HepG2 (cell line): Measurements from ENCODE around the gene SART1. TPM values are rescaled to one million over a fixed set of nuclear protein-coding genes. Genes with fewer than 3 reads are reported as not detected.

Source experiments
- AGO1 ChIP-seq: fragments of 200-400 bp; formaldehyde crosslinking; IDR thresholded peaks from 2 replicates; pipeline ENCODE4 v1.6.1; 2017; ENCODE audit warnings: mild to moderate bottlenecking, low read depth, low read length, moderate library complexity; ENCODE audit not compliant: poor library complexity, severe bottlenecking
- ELF4 ChIP-seq: sonication (generic); formaldehyde crosslinking; IDR thresholded peaks from 2 replicates; pipeline ENCODE4 v1.5.0; 2020; ENCODE audit warnings: missing genetic modification reagents, mild to moderate bottlenecking, moderate library complexity, borderline replicate concordance
- FOXA3 ChIP-seq: IDR thresholded peaks from 2 replicates; pipeline ENCODE4 v1.6.1; 2016; ENCODE audit warnings: missing genetic modification reagents, missing compliant biosample characterization
- FOXM1 ChIP-seq: sonication (generic); formaldehyde crosslinking; IDR thresholded peaks from 2 replicates; pipeline ENCODE4 v1.5.0; 2020; ENCODE audit warnings: missing genetic modification reagents
- FUBP1 ChIP-seq: sonication (generic); formaldehyde crosslinking; IDR thresholded peaks from 2 replicates; pipeline ENCODE4 v1.5.1; 2020; ENCODE audit warnings: missing genetic modification reagents, mild to moderate bottlenecking, borderline replicate concordance
- HBP1 ChIP-seq: IDR thresholded peaks from 2 replicates; pipeline ENCODE4 v1.6.1; 2016; ENCODE audit warnings: low read depth, control low read depth
- NBN ChIP-seq: fragments of 450-650 bp; conservative IDR thresholded peaks from 2 replicates; pipeline ENCODE4 v1.6.1; 2017
- NFE2 ChIP-seq: sonication (generic); formaldehyde crosslinking; IDR thresholded peaks from 2 replicates; pipeline ENCODE4 v1.4.0; 2020; ENCODE audit warnings: missing genetic modification reagents
- PBX2 ChIP-seq: IDR thresholded peaks from 2 replicates; pipeline ENCODE4 v1.6.1; 2016; ENCODE audit warnings: control low read depth
- RFX1 ChIP-seq: fragments of 450-650 bp; IDR thresholded peaks from 2 replicates; pipeline ENCODE4 v1.6.1; 2017
- SAFB2 ChIP-seq: sonication (generic); formaldehyde crosslinking; IDR thresholded peaks from 2 replicates; pipeline ENCODE4 v1.5.1; 2020; ENCODE audit warnings: missing genetic modification reagents, low read depth, mild to moderate bottlenecking, borderline replicate concordance
- STAG1 ChIP-seq: sonication (generic); formaldehyde crosslinking; IDR thresholded peaks from 2 replicates; pipeline ENCODE4 v1.4.0; 2020; ENCODE audit warnings: missing genetic modification reagents
- TBX2 ChIP-seq: sonication (generic); formaldehyde crosslinking; IDR thresholded peaks from 2 replicates; pipeline ENCODE4 v1.5.0; 2020; ENCODE audit warnings: missing genetic modification reagents, mild to moderate bottlenecking, borderline replicate concordance
- TFDP2 ChIP-seq: sonication (generic); formaldehyde crosslinking; IDR thresholded peaks from 2 replicates; pipeline ENCODE4 v1.4.0; 2020; ENCODE audit warnings: missing genetic modification reagents
- YEATS4 ChIP-seq: sonication (generic); formaldehyde crosslinking; IDR thresholded peaks from 2 replicates; pipeline ENCODE4 v1.4.0; 2020; ENCODE audit warnings: missing genetic modification reagents, borderline replicate concordance
- ZNF33A ChIP-seq: sonication (generic); formaldehyde crosslinking; IDR thresholded peaks from 2 replicates; pipeline ENCODE4 v1.5.1; 2020; ENCODE audit warnings: missing genetic modification reagents, mild to moderate bottlenecking, moderate library complexity, borderline replicate concordance
- ZNF710 ChIP-seq: sonication (generic); formaldehyde crosslinking; IDR thresholded peaks from 2 replicates; pipeline ENCODE4 v1.5.0; 2020; ENCODE audit warnings: mild to moderate bottlenecking, missing genetic modification reagents, borderline replicate concordance
- ZNF800 ChIP-seq: sonication (generic); formaldehyde crosslinking; IDR thresholded peaks from 2 replicates; pipeline ENCODE4 v1.4.0; 2020; ENCODE audit warnings: missing genetic modification reagents
- ZNF850 ChIP-seq: sonication (generic); formaldehyde crosslinking; conservative IDR thresholded peaks from 2 replicates; pipeline ENCODE4 v1.9.0; 2021; ENCODE audit warnings: mild to moderate bottlenecking, missing genetic modification reagents
- polyA plus RNA-seq, 8 experiments: library from polyadenylated mRNA; depleted of rRNA in 3 of 8; stranded (reverse) in 7 of 8; unstranded in 1 of 8; fragments of >200 nt; fragmentation: Illumina TruSeq in 4 of 8; extraction: Trizol in 4 of 8; gene quantifications; 2 replicates each; pipeline versions ENCODE4 v1.2.1 to v1.2.3, GENCODE V29; 2011 to 2016; ENCODE audit warnings: low read depth in 4 of 8, missing spikeins in 1 of 8, mixed read lengths in 1 of 8; ENCODE audit not compliant: insufficient read depth in 1 of 8
- total RNA-seq, 5 experiments: library from RNA; depleted of rRNA; stranded (reverse); fragments of >200 nt; fragmentation: Illumina TruSeq; extraction: Trizol; gene quantifications; 2 replicates each; pipeline ENCODE4 v1.2.3, GENCODE V29; 2016; ENCODE audit warnings: low read depth in 1 of 5

SART1 gene
- total and polyA plus RNA-seq, 2 of the 13 experiments (the other 11 are each of a cell fraction or from before 2014, with no cell fraction given), result 11.3 to 22.5 TPM

GRCh38 chr11:66001942-66002647, 40.6 kb downstream of the SART1 start, which contains the start of the genes BANF1 and EIF1AD (continued):
- no peak for TF ChIP-seq HBP1 (CRISPR knock-in tag)
- TF ChIP-seq AGO1, result no peak
- TF ChIP-seq ZNF850, result 0 out of 2 replicates have a peak, but pooled peaks have one; percentile 22
- no peak; the same call in 1 of the 2 replicates for TF ChIP-seq SAFB2 (CRISPR knock-in tag)
- no peak for TF ChIP-seq ZNF33A (CRISPR knock-in tag)
- TF ChIP-seq ELF4 (CRISPR knock-in tag), result peak; percentile 94; the same call in 1 of the 2 replicates
- TF ChIP-seq YEATS4 (CRISPR knock-in tag), result peak; percentile 86; the same call in 1 of the 2 replicates
- TF ChIP-seq FUBP1 (CRISPR knock-in tag), result peak; percentile 66; the same call in 1 of the 2 replicates
- TF ChIP-seq ZNF800 (CRISPR knock-in tag), result no peak
- no peak for TF ChIP-seq ZNF710 (CRISPR knock-in tag)
- TF ChIP-seq NFE2, result no peak
- no peak for TF ChIP-seq STAG1 (CRISPR knock-in tag)
- peak; percentile 56 for TF ChIP-seq FOXA3 (CRISPR knock-in tag)
- TF ChIP-seq RFX1, result no peak
- TF ChIP-seq FOXM1 (CRISPR knock-in tag), result no peak
- no peak for TF ChIP-seq NBN
- peak; percentile 19; the same call in 1 of the 2 replicates for TF ChIP-seq PBX2 (CRISPR knock-in tag)
- TF ChIP-seq TBX2 (CRISPR knock-in tag), result peak; percentile 70; the same call in 1 of the 2 replicates
- peak; percentile 71; the same call in 1 of the 2 replicates for TF ChIP-seq TFDP2
